ENCODE data around the gene CFAP97D2. TPM values are rescaled to one million over a fixed set of nuclear protein-coding genes. Genes with fewer than 3 reads are reported as not detected.

Gene CFAP97D2
- polyA plus RNA-seq, 1 donor (not counting 4 experiments of a cell fraction or from before 2014, with no cell fraction given) = not detected

DNA sequence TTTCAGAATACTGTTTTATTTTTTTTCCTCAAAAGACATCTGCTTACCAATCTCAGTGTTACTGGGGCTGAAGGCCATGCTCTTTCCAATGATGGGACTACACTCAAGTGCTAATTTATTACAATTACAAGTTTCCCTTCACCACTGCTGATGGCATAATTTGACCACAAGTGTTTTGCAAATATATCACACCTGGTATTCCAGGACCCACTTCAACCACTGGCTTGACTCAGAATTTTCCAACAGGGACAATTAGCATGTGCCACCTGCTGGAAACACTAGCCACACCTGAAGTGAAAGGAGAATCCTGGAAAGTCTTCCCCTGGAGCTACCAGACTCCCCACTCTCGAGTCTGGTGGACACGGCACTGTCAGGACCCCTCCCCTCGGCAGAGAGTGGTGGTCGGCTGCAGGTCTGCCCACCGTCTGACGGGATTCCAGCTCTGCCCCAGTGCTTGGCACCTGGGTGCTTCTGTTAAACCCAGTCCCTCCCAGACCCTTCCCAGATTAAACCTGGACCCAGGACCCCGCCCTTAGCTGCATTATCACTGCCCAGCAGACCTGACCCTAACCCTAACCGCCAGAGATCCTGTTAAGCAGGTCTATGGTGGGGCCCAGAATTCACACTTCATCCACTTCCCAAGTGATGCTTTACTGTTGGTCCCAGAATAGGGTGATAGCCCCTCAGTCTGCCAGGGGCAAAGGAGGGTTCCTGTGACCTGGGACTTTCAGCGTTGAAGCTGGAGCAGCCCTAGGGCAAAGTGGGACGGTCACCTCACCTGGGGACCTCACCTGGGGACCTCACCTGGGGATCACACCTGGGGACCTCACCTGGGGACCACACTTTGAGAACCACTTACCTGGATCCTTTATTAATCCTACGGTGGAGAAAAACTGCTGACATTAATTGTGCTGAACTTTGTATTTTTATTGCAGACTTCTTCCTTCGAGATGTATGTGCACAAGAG, 29.0 kb upstream of the CFAP97D2 start:
- dilution Hi-C loops (cut with MboI; ENCODE audit: extremely low pct_ligation_motif_present, low sequenced_read_pairs) = no loop called here
- Histone ChIP-seq H4K20me1 (ENCODE audit: control insufficient read depth, extremely low read depth, insufficient read depth, low read length) (no peaks in the 10 kb centered on the region), H3K4me3 (ENCODE audit: control insufficient read depth in 2 of 3, extremely low read depth in 1 of 3, insufficient read depth in 2 of 3, low read depth in 1 of 3, low read length in 3 of 3) (no peak overlapping the region), H3K9ac (ENCODE audit: control insufficient read depth, extremely low read depth, insufficient read depth, low read length) (no peak overlapping the region), H3K79me2 (ENCODE audit: control insufficient read depth, insufficient read depth, low read length) (no peaks in the 10 kb centered on the region), H3K36me3 (ENCODE audit: control insufficient read depth in 2 of 2, extremely low read depth in 1 of 2, insufficient read depth in 2 of 2, low read length in 2 of 2) (no peaks in the 10 kb centered on the region), H3K4me1 (ENCODE audit: control insufficient read depth, extremely low read depth, insufficient read depth, low read length) (peaks cover 6% of the 10 kb centered on the region), H3K9me1 (ENCODE audit: control insufficient read depth, extremely low read depth, insufficient read depth, low read length) (no peaks in the 10 kb centered on the region), H3K4me2 (ENCODE audit: control insufficient read depth, extremely low read depth, insufficient read depth, low read depth, low read length) (no peak overlapping the region), H3K27me3 (ENCODE audit: control insufficient read depth, extremely low read depth, insufficient read depth, low read length) (peaks cover 8% of the 10 kb centered on the region), H3K9me3 (ENCODE audit: control insufficient read depth, low read depth, low read length) (no peaks in the 10 kb centered on the region), H3K27ac (ENCODE audit: control insufficient read depth, insufficient read depth, low read length) (no peak overlapping the region), H2AFZ (ENCODE audit: control insufficient read depth, low read length) (no peak overlapping the region)
- no peak for TF ChIP-seq EZH2 (IDR thresholded peaks at IDR 0.05; ENCODE audit: low read length)
- TF ChIP-seq, protein P1, sequence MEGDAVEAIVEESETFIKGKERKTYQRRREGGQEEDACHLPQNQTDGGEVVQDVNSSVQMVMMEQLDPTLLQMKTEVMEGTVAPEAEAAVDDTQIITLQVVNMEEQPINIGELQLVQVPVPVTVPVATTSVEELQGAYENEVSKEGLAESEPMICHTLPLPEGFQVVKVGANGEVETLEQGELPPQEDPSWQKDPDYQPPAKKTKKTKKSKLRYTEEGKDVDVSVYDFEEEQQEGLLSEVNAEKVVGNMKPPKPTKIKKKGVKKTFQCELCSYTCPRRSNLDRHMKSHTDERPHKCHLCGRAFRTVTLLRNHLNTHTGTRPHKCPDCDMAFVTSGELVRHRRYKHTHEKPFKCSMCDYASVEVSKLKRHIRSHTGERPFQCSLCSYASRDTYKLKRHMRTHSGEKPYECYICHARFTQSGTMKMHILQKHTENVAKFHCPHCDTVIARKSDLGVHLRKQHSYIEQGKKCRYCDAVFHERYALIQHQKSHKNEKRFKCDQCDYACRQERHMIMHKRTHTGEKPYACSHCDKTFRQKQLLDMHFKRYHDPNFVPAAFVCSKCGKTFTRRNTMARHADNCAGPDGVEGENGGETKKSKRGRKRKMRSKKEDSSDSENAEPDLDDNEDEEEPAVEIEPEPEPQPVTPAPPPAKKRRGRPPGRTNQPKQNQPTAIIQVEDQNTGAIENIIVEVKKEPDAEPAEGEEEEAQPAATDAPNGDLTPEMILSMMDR (optimal IDR thresholded peaks at IDR 0.05 in 1 of 3, IDR thresholded peaks at IDR 0.05 in 1 of 3, conservative IDR thresholded peaks at IDR 0.05 in 1 of 3; ENCODE audit: extremely low read depth in 1 of 3, insufficient read depth in 2 of 3, low read length in 3 of 3) = no peak
- no peak for FAIRE-seq
- DNase-seq (ENCODE audit: low read depth, low spot score) = no peak

DNA sequence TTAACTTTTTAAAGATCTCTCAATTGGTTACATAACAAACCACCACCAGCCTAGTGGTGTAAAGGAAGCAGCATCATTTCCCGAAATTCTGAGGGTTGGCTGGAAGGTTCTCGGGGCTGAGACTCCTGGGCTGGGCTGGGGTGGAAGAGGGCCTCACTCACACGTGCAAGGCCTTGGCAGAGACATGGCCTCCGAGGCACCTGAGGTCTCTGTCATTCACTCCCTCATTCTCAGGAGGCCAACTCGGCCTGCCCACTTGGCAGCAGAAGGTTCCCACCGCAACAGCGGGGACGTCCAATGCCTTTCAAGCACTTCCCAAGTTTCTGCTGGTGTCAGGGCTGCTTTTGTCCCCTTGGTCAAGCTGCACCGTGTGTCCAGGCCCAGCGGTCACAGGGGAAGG, 28.0 kb upstream of the CFAP97D2 start:
- Histone ChIP-seq H3K27me3 (ENCODE audit: control insufficient read depth, extremely low read depth, insufficient read depth, low read length) (peaks cover 4% of the 10 kb centered on the region), H3K36me3 (ENCODE audit: control insufficient read depth in 2 of 2, extremely low read depth in 1 of 2, insufficient read depth in 2 of 2, low read length in 2 of 2) (no peaks in the 10 kb centered on the region), H3K4me2 (ENCODE audit: control insufficient read depth, extremely low read depth, insufficient read depth, low read depth, low read length) (no peak overlapping the region), H4K20me1 (ENCODE audit: control insufficient read depth, extremely low read depth, insufficient read depth, low read length) (no peaks in the 10 kb centered on the region), H2AFZ (ENCODE audit: control insufficient read depth, low read length) (no peak overlapping the region), H3K79me2 (ENCODE audit: control insufficient read depth, insufficient read depth, low read length) (no peaks in the 10 kb centered on the region), H3K27ac (ENCODE audit: control insufficient read depth, insufficient read depth, low read length) (no peak overlapping the region), H3K4me1 (ENCODE audit: control insufficient read depth, extremely low read depth, insufficient read depth, low read length) (peaks cover 6% of the 10 kb centered on the region), H3K9me3 (ENCODE audit: control insufficient read depth, low read depth, low read length) (no peaks in the 10 kb centered on the region), H3K9me1 (ENCODE audit: control insufficient read depth, extremely low read depth, insufficient read depth, low read length) (no peaks in the 10 kb centered on the region), H3K4me3 (ENCODE audit: control insufficient read depth in 2 of 3, extremely low read depth in 1 of 3, insufficient read depth in 2 of 3, low read depth in 1 of 3, low read length in 3 of 3) (no peak overlapping the region), H3K9ac (ENCODE audit: control insufficient read depth, extremely low read depth, insufficient read depth, low read length) (no peak overlapping the region)
- dilution Hi-C loops (cut with MboI; ENCODE audit: extremely low pct_ligation_motif_present, low sequenced_read_pairs) = no loop called here
- TF ChIP-seq EZH2 (IDR thresholded peaks at IDR 0.05; ENCODE audit: low read length) = no peak
- TF ChIP-seq, protein P1 (optimal IDR thresholded peaks at IDR 0.05 in 1 of 3, IDR thresholded peaks at IDR 0.05 in 1 of 3, conservative IDR thresholded peaks at IDR 0.05 in 1 of 3; ENCODE audit: extremely low read depth in 1 of 3, insufficient read depth in 2 of 3, low read length in 3 of 3) = no peak
- DNase-seq (ENCODE audit: low read depth, low spot score) (no peak), FAIRE-seq (no peak)

Measured in keratinocyte (primary cell).